ENCODE measurements around the gene SLC39A12.
"Not testable (repeated sequence)": the region's sequence is repeated elsewhere in the genome, so short reads cannot be mapped to it uniquely, and the experiment has no call there.

The SLC39A12 gene

GRCh38 chr10:17951868-17952371, at the start of gene SLC39A12:
Gene SLC39A12, plus strand, starts transcription at chr10:17951918. Its CDS starts 1,359 bp downstream, at chr10:17953277.
- no peak for DNase-seq

- no peak for DNase-seq
Observed at GRCh38 chr10:17904564-17904963, 47.2 kb upstream of the SLC39A12 start.

GRCh38 chr10:17905491-17905890, 46.2 kb upstream of the SLC39A12 start:
- peak; percentile 25 to 28 for DNase-seq

GRCh38 chr10:17906002-17906401, 45.7 kb upstream of the SLC39A12 start:
- no peak for DNase-seq

GRCh38 chr10:17907641-17908040, 44.1 kb upstream of the SLC39A12 start:
- DNase-seq = no peak

- peak; percentile 14 to 63 for DNase-seq
Observed at GRCh38 chr10:17910125-17910789, 41.5 kb upstream of the SLC39A12 start.

GRCh38 chr10:17912754-17913153, 39.0 kb upstream of the SLC39A12 start:
- DNase-seq = no peak

GRCh38 chr10:17913604-17914003, 38.1 kb upstream of the SLC39A12 start:
- no peak for DNase-seq

GRCh38 chr10:17914169-17915045, 37.3 kb upstream of the SLC39A12 start:
- no peak for DNase-seq

GRCh38 chr10:17915181-17915580, 36.5 kb upstream of the SLC39A12 start:
- DNase-seq = no peak

GRCh38 chr10:17918187-17918903, 33.4 kb upstream of the SLC39A12 start:
- DNase-seq = no peak

- no peak for DNase-seq
Observed at GRCh38 chr10:17921378-17921777, 30.3 kb upstream of the SLC39A12 start.

- DNase-seq = no peak
Observed at GRCh38 chr10:17923728-17924127, 28.0 kb upstream of the SLC39A12 start.

- DNase-seq = no peak
Observed at GRCh38 chr10:17943033-17943745, 8.5 kb upstream of the SLC39A12 start.

- not testable (repeated sequence) for DNase-seq
Observed at GRCh38 chr10:17950269-17950668, 1.4 kb upstream of the SLC39A12 start.

GRCh38 chr10:17950726-17951125, 992 bp upstream of the SLC39A12 start:
- no peak for DNase-seq

- not testable (repeated sequence) for DNase-seq
Observed at GRCh38 chr10:17954372-17954771, 2.7 kb downstream of the SLC39A12 start.

GRCh38 chr10:17954861-17955260, 3.1 kb downstream of the SLC39A12 start:
- DNase-seq = no peak

GRCh38 chr10:17958049-17958448, 6.3 kb downstream of the SLC39A12 start:
- DNase-seq = no peak

- DNase-seq = no peak
Observed at GRCh38 chr10:17959870-17960269, 8.2 kb downstream of the SLC39A12 start.

- peak; percentile 8 to 14 for DNase-seq
Observed at GRCh38 chr10:17961551-17962422, 10.1 kb downstream of the SLC39A12 start.
